Right lobe of liver (tissue), 6 donors: ENCODE data around the gene NT5DC1. TPM values are rescaled to one million over a fixed set of nuclear protein-coding genes. Genes with fewer than 3 reads are reported as not detected.

Experiments
- ATAC-seq, 4 donors: fragments of 200-7000 bp; cut with Tn5 transposase; one replicate each; pipeline ENCODE4 v1.9.1; 2020; ENCODE audit warnings: mild to moderate bottlenecking in 4 of 4, moderate library complexity in 4 of 4
- DNase-seq, 3 donors: peaks; one replicate each; pipeline ENCODE4 v3.0.0-alpha.2; 2020
- H3K27ac ChIP-seq, 3 donors: fragments of 200-600 bp; one replicate each; pipeline ENCODE4 v1.8.0; 2022
- H3K27me3 ChIP-seq, 2 donors: fragments of 200-600 bp; one replicate each; pipeline ENCODE4 v1.8.0; 2022
- H3K36me3 ChIP-seq, 4 donors: fragments of 200-600 bp; sonication (generic) in 1 of 4; one replicate each; pipeline versions ENCODE4 v1.5.1 to v1.8.0; 2017 to 2022; ENCODE audit warnings: control low read depth in 1 of 4
- H3K4me1 ChIP-seq, 4 donors: fragments of 200-600 bp; sonication (generic) in 1 of 4; one replicate each; pipeline versions ENCODE4 v1.5.1 to v1.8.0; 2017 to 2022; ENCODE audit warnings: control low read depth in 1 of 4
- H3K4me3 ChIP-seq, 3 donors: fragments of 200-600 bp; one replicate each; pipeline ENCODE4 v1.8.0; 2022
- H3K9me3 ChIP-seq, 4 donors: fragments of 200-600 bp; sonication (generic) in 1 of 4; one replicate each; pipeline versions ENCODE4 v1.5.1 to v1.8.0; 2017 to 2022; ENCODE audit warnings: control low read depth in 1 of 4
- POLR2A ChIP-seq: fragments of 450-650 bp; IDR thresholded peaks from one replicate; pipeline ENCODE4 v1.6.1; 2017; ENCODE audit warnings: antibody characterized with exemption, mild to moderate bottlenecking
- WGBS: methylation state at CpG from one replicate; pipeline ENCODE4 v1.1.6; 2018; ENCODE audit warnings: low coverage, low lambda C conversion rate; ENCODE audit not compliant: insufficient coverage; ENCODE audit errors: missing lambda C conversion rate; 5-methylcytosine and 5-hydroxymethylcytosine counted together
- intact Hi-C, 2 donors: fragments of 100-400 bp; cut with DNase I; formaldehyde crosslinking; loops; one replicate each; pipeline versions ENCODE4 v1.11.2 to v1.14.1; 2022
- total RNA-seq, 6 experiments: library from RNA; depleted of rRNA in 2 of 6; stranded (reverse); fragments of >200 nt in 2 of 6; fragmentation: NEBNext Ultra II Directional in 3 of 6; extraction: Animal tissue kit (Norgen Biotek cat#: 25700) in 3 of 6; gene quantifications; one replicate each; pipeline versions ENCODE4 v1.1.0 to v1.2.4, GENCODE V29; 2016 to 2023
- TF ChIP-seq, protein P1 (sequence below), 4 donors: fragments of 200-600 bp in 3 of 4; fragments of 450-650 bp in 1 of 4; IDR thresholded peaks; one replicate each; pipeline versions ENCODE4 v1.5.1 to v1.8.0; 2016 to 2022; ENCODE audit warnings: antibody characterized with exemption in 4 of 4, mild to moderate bottlenecking in 2 of 4
- donor health status: DM: no; HTN: yes; CAD: no.
- donor health status: DM: no; HTN: no; CAD: no.
- donor health status: DM: no; HTN: no; CAD: no.
- donor health status: DM: no; HTN: yes; CAD: no.
- donor health status: DM: no; HTN: yes; CAD: no.

Gene NT5DC1
- total RNA-seq, 6 experiments from 2014 or later, result 8.5 to 49.1 (median 34.8) TPM

GRCh38 chr6:116248577-116248976, 147.9 kb downstream of the NT5DC1 start:
- no peaks in the 10 kb centered on the region for H3K27me3 ChIP-seq
- ATAC-seq, result no peak
- H3K9me3 ChIP-seq, result no peaks in the 10 kb centered on the region
- H3K4me3 ChIP-seq, result no peak overlapping the region
- 93% methylated on average over 2 of the region's 2 CpGs for WGBS
- peak overlapping the region in 1 of 3 donors; percentile 56 for H3K27ac ChIP-seq
- peaks cover 0 to 56% (median 9%) of the 10 kb centered on the region in 4 donors for H3K4me1 ChIP-seq
- DNase-seq, result no peak
- H3K36me3 ChIP-seq, result peaks cover 0 to 3% (median 0%) of the 10 kb centered on the region in 4 donors
- TF ChIP-seq, protein P1, sequence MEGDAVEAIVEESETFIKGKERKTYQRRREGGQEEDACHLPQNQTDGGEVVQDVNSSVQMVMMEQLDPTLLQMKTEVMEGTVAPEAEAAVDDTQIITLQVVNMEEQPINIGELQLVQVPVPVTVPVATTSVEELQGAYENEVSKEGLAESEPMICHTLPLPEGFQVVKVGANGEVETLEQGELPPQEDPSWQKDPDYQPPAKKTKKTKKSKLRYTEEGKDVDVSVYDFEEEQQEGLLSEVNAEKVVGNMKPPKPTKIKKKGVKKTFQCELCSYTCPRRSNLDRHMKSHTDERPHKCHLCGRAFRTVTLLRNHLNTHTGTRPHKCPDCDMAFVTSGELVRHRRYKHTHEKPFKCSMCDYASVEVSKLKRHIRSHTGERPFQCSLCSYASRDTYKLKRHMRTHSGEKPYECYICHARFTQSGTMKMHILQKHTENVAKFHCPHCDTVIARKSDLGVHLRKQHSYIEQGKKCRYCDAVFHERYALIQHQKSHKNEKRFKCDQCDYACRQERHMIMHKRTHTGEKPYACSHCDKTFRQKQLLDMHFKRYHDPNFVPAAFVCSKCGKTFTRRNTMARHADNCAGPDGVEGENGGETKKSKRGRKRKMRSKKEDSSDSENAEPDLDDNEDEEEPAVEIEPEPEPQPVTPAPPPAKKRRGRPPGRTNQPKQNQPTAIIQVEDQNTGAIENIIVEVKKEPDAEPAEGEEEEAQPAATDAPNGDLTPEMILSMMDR (IDR thresholded peaks at IDR 0.05), result no peak
- no peak for TF ChIP-seq POLR2A
- intact Hi-C loops, result no loop called here

- DNase-seq, result no peak
- Histone ChIP-seq H3K4me3 (no peak overlapping the region), H3K36me3 (no peaks in the 10 kb centered on the region), H3K4me1 (peaks cover 0 to 73% (median 13%) of the 10 kb centered on the region in 4 donors), H3K27ac (no peak overlapping the region), H3K9me3 (no peaks in the 10 kb centered on the region), H3K27me3 (no peaks in the 10 kb centered on the region)
- intact Hi-C loops, result no loop called here
- no peak for TF ChIP-seq POLR2A
- TF ChIP-seq, protein P1 (IDR thresholded peaks at IDR 0.05), result no peak
- ATAC-seq, result no peak
- WGBS, result 84% methylated on average over 5 of the region's 6 CpGs
Measured at GRCh38 chr6:116251568-116252384, 151.1 kb downstream of the NT5DC1 start.

- intact Hi-C loops, result no loop called here
- Histone ChIP-seq H3K9me3 (no peaks in the 10 kb centered on the region), H3K4me3 (peak overlapping the region; percentile 80 to 94 (median 92)), H3K27ac (peak overlapping the region; percentile 84 to 94 (median 94)), H3K27me3 (no peaks in the 10 kb centered on the region), H3K4me1 (peaks cover 0 to 60% (median 9%) of the 10 kb centered on the region in 4 donors), H3K36me3 (no peaks in the 10 kb centered on the region)
- WGBS, result 3% methylated on average over 6 of the region's 11 CpGs
- TF ChIP-seq, protein P1 (IDR thresholded peaks at IDR 0.05), result no peak
- ATAC-seq, result peak in 3 of 4 donors; percentile 1 to 7 (median 3)
- DNase-seq, result no peak
Measured at GRCh38 chr6:116253188-116253504, 152.5 kb downstream of the NT5DC1 start.

- peak within 1 kb of the TSS; percentile 80 to 94 (median 92) for H3K4me3 ChIP-seq
- TF ChIP-seq, protein P1 (IDR thresholded peaks at IDR 0.05), result no peak
- TF ChIP-seq POLR2A, result peak; percentile 71
- no peaks in the 10 kb centered on the region for H3K27me3 ChIP-seq
- ATAC-seq (peak; percentile 91 to 97 (median 95)), DNase-seq (peak; percentile 94 to 97 (median 96))
- H3K4me1 ChIP-seq, result peaks cover 0 to 55% (median 9%) of the 10 kb centered on the region in 4 donors
- H3K36me3 ChIP-seq, result no peaks in the 10 kb centered on the region
- no peaks in the 10 kb centered on the region for H3K9me3 ChIP-seq
- WGBS, result under 1% methylated on average over 46 of the region's 53 CpGs
- H3K27ac ChIP-seq, result peak within 1 kb of the TSS; percentile 84 to 94 (median 94)
- intact Hi-C loops, result no loop called here
Measured at GRCh38 chr6:116253505-116254296, 153.0 kb downstream of the NT5DC1 start, which contains the start of gene TSPYL4. TSS of gene TSPYL4 (minus strand) at chr6:116254075. CDS start at chr6:116254008, 67 bp downstream.
